LoVo (cell line): ENCODE results near the gene HTR2A.

Experiments used
- DNase-seq: peaks from one replicate; pipeline ENCODE4 v3.0.0-alpha.2; 2016; ENCODE audit warnings: low spot score

The HTR2A gene

GRCh38 chr13:46896341-46897137, at the start of gene HTR2A:
TSS of gene HTR2A (minus strand) at chr13:46897053. CDS start at chr13:46895906, 1,147 bp downstream.
- no peak for DNase-seq

- no peak for DNase-seq
Measured at GRCh38 chr13:46936525-46936924, 39.7 kb upstream of the HTR2A start.

- DNase-seq = no peak
Measured at GRCh38 chr13:46934749-46935148, 37.9 kb upstream of the HTR2A start.

- DNase-seq = no peak
Measured at GRCh38 chr13:46926916-46927590, 30.2 kb upstream of the HTR2A start.

- no peak for DNase-seq
Measured at GRCh38 chr13:46925486-46925885, 28.6 kb upstream of the HTR2A start.

- no peak for DNase-seq
Measured at GRCh38 chr13:46914341-46914740, 17.5 kb upstream of the HTR2A start.

GRCh38 chr13:46913757-46914156, 16.9 kb upstream of the HTR2A start:
- no peak for DNase-seq

- no peak for DNase-seq
Measured at GRCh38 chr13:46909042-46909441, 12.2 kb upstream of the HTR2A start.

GRCh38 chr13:46908501-46908900, 11.6 kb upstream of the HTR2A start:
- no peak for DNase-seq

GRCh38 chr13:46906405-46906804, 9.6 kb upstream of the HTR2A start:
- no peak for DNase-seq

- no peak for DNase-seq
Measured at GRCh38 chr13:46905249-46905648, 8.4 kb upstream of the HTR2A start.

GRCh38 chr13:46903748-46904147, 6.9 kb upstream of the HTR2A start:
- no peak for DNase-seq

- no peak for DNase-seq
Measured at GRCh38 chr13:46901721-46902120, 4.9 kb upstream of the HTR2A start.

- no peak for DNase-seq
Measured at GRCh38 chr13:46899801-46900200, 2.9 kb upstream of the HTR2A start.

- no peak for DNase-seq
Measured at GRCh38 chr13:46895381-46895780, 1.5 kb downstream of the HTR2A start.

- no peak for DNase-seq
Measured at GRCh38 chr13:46894568-46894967, 2.3 kb downstream of the HTR2A start.

- peak; percentile 9 for DNase-seq
Measured at GRCh38 chr13:46893798-46894560, 2.9 kb downstream of the HTR2A start.

GRCh38 chr13:46893221-46893740, 3.6 kb downstream of the HTR2A start:
- no peak for DNase-seq

GRCh38 chr13:46885018-46885417, 11.8 kb downstream of the HTR2A start:
- DNase-seq = no peak

- DNase-seq = no peak
Measured at GRCh38 chr13:46884531-46884930, 12.3 kb downstream of the HTR2A start.

- no peak for DNase-seq
Measured at GRCh38 chr13:46881621-46882020, 15.2 kb downstream of the HTR2A start.

GRCh38 chr13:46874006-46874405, 22.8 kb downstream of the HTR2A start:
- DNase-seq = no peak

GRCh38 chr13:46871557-46871956, 25.3 kb downstream of the HTR2A start:
- no peak for DNase-seq
